ENCODE data around the gene DNAI2.
"Not testable (repeated sequence)": the region's sequence is repeated elsewhere in the genome, so short reads cannot be mapped to it uniquely, and the experiment has no call there.

DNA sequence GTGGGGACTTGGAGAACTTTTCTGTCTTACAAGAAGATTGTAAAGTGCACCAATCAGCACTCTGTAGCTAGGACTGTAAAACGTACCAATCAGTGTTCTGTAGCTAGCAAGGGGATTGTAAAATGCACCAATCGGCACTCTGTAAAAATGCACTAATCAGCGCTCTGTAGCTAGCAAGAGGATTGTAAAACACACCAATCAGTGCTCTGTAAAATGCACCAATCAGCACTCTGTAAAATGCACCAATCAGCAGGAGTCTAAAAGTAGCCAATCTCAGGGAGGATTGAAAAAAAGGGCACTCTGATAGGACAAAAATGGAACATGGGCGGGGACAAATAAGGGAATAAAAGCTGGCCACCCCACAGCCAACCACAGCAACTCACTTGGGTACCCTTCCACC lies 7.0 kb upstream of the DNAI2 start:
- TF ChIP-seq GABPA (tag; conservative IDR thresholded peaks at IDR 0.05; ENCODE audit: low read depth); ZKSCAN1 (IDR thresholded peaks at IDR 0.05; ENCODE audit: low read depth, low read length); KLF6 (CRISPR knock-in tag; IDR thresholded peaks at IDR 0.05; ENCODE audit: borderline replicate concordance); ZNF551 (CRISPR knock-in tag; IDR thresholded peaks at IDR 0.05); JUN (IDR thresholded peaks at IDR 0.05; ENCODE audit: borderline replicate concordance, low read depth, low read length); JUN (CRISPR knock-in tag; IDR thresholded peaks at IDR 0.05; ENCODE audit: borderline replicate concordance); KAT8 (IDR thresholded peaks at IDR 0.05; ENCODE audit: low read depth); HDAC3 (IDR thresholded peaks at IDR 0.05; ENCODE audit: borderline replicate concordance, partially characterized antibody); SUPT5H (IDR thresholded peaks at IDR 0.05): not testable (repeated sequence)
- TF ChIP-seq, protein P1, sequence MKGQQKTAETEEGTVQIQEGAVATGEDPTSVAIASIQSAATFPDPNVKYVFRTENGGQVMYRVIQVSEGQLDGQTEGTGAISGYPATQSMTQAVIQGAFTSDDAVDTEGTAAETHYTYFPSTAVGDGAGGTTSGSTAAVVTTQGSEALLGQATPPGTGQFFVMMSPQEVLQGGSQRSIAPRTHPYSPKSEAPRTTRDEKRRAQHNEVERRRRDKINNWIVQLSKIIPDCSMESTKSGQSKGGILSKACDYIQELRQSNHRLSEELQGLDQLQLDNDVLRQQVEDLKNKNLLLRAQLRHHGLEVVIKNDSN (CRISPR knock-in tag; IDR thresholded peaks at IDR 0.05) = not testable (repeated sequence)
- TF ChIP-seq, protein P2, sequence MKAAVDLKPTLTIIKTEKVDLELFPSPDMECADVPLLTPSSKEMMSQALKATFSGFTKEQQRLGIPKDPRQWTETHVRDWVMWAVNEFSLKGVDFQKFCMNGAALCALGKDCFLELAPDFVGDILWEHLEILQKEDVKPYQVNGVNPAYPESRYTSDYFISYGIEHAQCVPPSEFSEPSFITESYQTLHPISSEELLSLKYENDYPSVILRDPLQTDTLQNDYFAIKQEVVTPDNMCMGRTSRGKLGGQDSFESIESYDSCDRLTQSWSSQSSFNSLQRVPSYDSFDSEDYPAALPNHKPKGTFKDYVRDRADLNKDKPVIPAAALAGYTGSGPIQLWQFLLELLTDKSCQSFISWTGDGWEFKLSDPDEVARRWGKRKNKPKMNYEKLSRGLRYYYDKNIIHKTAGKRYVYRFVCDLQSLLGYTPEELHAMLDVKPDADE (conservative IDR thresholded peaks at IDR 0.05; ENCODE audit: control insufficient read depth, low read depth, low read length) = not testable (repeated sequence)
- TF ChIP-seq, protein P3, sequence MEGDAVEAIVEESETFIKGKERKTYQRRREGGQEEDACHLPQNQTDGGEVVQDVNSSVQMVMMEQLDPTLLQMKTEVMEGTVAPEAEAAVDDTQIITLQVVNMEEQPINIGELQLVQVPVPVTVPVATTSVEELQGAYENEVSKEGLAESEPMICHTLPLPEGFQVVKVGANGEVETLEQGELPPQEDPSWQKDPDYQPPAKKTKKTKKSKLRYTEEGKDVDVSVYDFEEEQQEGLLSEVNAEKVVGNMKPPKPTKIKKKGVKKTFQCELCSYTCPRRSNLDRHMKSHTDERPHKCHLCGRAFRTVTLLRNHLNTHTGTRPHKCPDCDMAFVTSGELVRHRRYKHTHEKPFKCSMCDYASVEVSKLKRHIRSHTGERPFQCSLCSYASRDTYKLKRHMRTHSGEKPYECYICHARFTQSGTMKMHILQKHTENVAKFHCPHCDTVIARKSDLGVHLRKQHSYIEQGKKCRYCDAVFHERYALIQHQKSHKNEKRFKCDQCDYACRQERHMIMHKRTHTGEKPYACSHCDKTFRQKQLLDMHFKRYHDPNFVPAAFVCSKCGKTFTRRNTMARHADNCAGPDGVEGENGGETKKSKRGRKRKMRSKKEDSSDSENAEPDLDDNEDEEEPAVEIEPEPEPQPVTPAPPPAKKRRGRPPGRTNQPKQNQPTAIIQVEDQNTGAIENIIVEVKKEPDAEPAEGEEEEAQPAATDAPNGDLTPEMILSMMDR (IDR thresholded peaks at IDR 0.05 in 2 of 3, conservative IDR thresholded peaks at IDR 0.05 in 1 of 3; ENCODE audit: insufficient read depth in 2 of 3, low read depth in 1 of 3, low read length in 3 of 3) = not testable (repeated sequence)

Measured in K562 (cell line).